ENCODE results near the gene BLTP3B.
"Not testable (repeated sequence)": the region's sequence is repeated elsewhere in the genome, so short reads cannot be mapped to it uniquely, and the experiment has no call there.

BLTP3B gene

GRCh38 chr12:100142851-100143559 lies at the start of gene BLTP3B:
Gene BLTP3B (minus strand): TSS chr12:100142874. CDS start chr12:100142635, 239 bp downstream.
- peak; percentile 88 for DNase-seq (ENCODE audit: low read depth)

GRCh38 chr12:100189636-100190394 lies 47.1 kb upstream of the BLTP3B start:
- DNase-seq (ENCODE audit: low read depth), result no peak

- DNase-seq (ENCODE audit: low read depth), result not testable (repeated sequence)
Measured at GRCh38 chr12:100188888-100189635, 46.4 kb upstream of the BLTP3B start.

- no peak for DNase-seq (ENCODE audit: low read depth)
Measured at GRCh38 chr12:100187857-100188519, 45.3 kb upstream of the BLTP3B start.

- no peak for DNase-seq (ENCODE audit: low read depth)
Measured at GRCh38 chr12:100187068-100187467, 44.4 kb upstream of the BLTP3B start.

- no peak for DNase-seq (ENCODE audit: low read depth)
Measured at GRCh38 chr12:100186071-100186470, 43.4 kb upstream of the BLTP3B start.

GRCh38 chr12:100185361-100185894 lies 42.8 kb upstream of the BLTP3B start:
- no peak for DNase-seq (ENCODE audit: low read depth)

GRCh38 chr12:100184549-100185145 lies 42.0 kb upstream of the BLTP3B start:
- DNase-seq (ENCODE audit: low read depth), result no peak

- no peak for DNase-seq (ENCODE audit: low read depth)
Measured at GRCh38 chr12:100179252-100179651, 36.6 kb upstream of the BLTP3B start.

- DNase-seq (ENCODE audit: low read depth), result not testable (repeated sequence)
Measured at GRCh38 chr12:100176493-100176892, 33.8 kb upstream of the BLTP3B start.

- DNase-seq (ENCODE audit: low read depth), result no peak
Measured at GRCh38 chr12:100174495-100174894, 31.8 kb upstream of the BLTP3B start.

- no peak for DNase-seq (ENCODE audit: low read depth)
Measured at GRCh38 chr12:100173111-100173510, 30.4 kb upstream of the BLTP3B start.

- DNase-seq (ENCODE audit: low read depth), result no peak
Measured at GRCh38 chr12:100171248-100171647, 28.6 kb upstream of the BLTP3B start.

GRCh38 chr12:100170313-100170858 lies 27.7 kb upstream of the BLTP3B start:
- no peak for DNase-seq (ENCODE audit: low read depth)

- no peak for DNase-seq (ENCODE audit: low read depth)
Measured at GRCh38 chr12:100169345-100169744, 26.7 kb upstream of the BLTP3B start.

GRCh38 chr12:100168562-100168961 lies 25.9 kb upstream of the BLTP3B start:
- no peak for DNase-seq (ENCODE audit: low read depth)

GRCh38 chr12:100166232-100166631 lies 23.6 kb upstream of the BLTP3B start:
- DNase-seq (ENCODE audit: low read depth), result no peak

- DNase-seq (ENCODE audit: low read depth), result no peak
Measured at GRCh38 chr12:100165356-100165755, 22.7 kb upstream of the BLTP3B start.

GRCh38 chr12:100164153-100164704 lies 21.6 kb upstream of the BLTP3B start:
- no peak for DNase-seq (ENCODE audit: low read depth)

GRCh38 chr12:100163416-100164152 lies 20.9 kb upstream of the BLTP3B start:
- DNase-seq (ENCODE audit: low read depth), result peak; percentile 36

Data from stimulated activated CD8-positive, alpha-beta memory T cell treated with anti-CD3 and anti-CD28 coated beads, Interleukin-12 subunit alpha, Interleukin-12 subunit beta, amount 100 ng/mL, for 4 hours (primary cell).